Spleen (tissue), 7 donors: ENCODE results near the gene MICAL2.

Experiments used
- CTCF ChIP-seq, 11 experiments: fragments of 200-600 bp in 7 of 11; fragments of 450-650 bp in 4 of 11; sonication (generic) in 4 of 11; IDR thresholded peaks in 8 of 11; conservative IDR thresholded peaks in 3 of 11; 1 replicate in 7 of 11; 2 replicates in 4 of 11; pipeline versions ENCODE4 v1.4.0 to v1.8.0; 2016 to 2021; ENCODE audit warnings: antibody characterized with exemption in 11 of 11, inconsistent platforms in 4 of 11, mild to moderate bottlenecking in 1 of 11
- POLR2A ChIP-seq, 3 donors: fragments of 450-650 bp; IDR thresholded peaks; one replicate each; pipeline ENCODE4 v1.5.1; 2017; ENCODE audit warnings: antibody characterized with exemption in 3 of 3, mild to moderate bottlenecking in 1 of 3
- donor health status: DM: no; HTN: no; CAD: no; lungs with moderate emphysema.
- donor health status: DM: no; HTN: no; CAD: no.
- donor health status: DM: no; HTN: no; CAD: no.

- TF ChIP-seq CTCF (IDR thresholded peaks at IDR 0.05 in 8 of 11, conservative IDR thresholded peaks at IDR 0.05 in 3 of 11) = no peak
- no peak for TF ChIP-seq POLR2A (IDR thresholded peaks at IDR 0.05)
Measured at GRCh38 chr11:12261551-12261950, 151.2 kb downstream of the MICAL2 start.
